Stomach smooth muscle (tissue), 2 donors: Measurements from ENCODE around the gene PROSER2.

Source experiments
- H3K27ac ChIP-seq: one replicate; pipeline ENCODE4 v1.7.0; 2013; ENCODE audit warnings: mild to moderate bottlenecking, low read length, inconsistent platforms
- H3K27me3 ChIP-seq, 2 donors: one replicate each; pipeline ENCODE4 v1.7.0; 2013; ENCODE audit warnings: low read length in 2 of 2; ENCODE audit not compliant: insufficient read depth in 2 of 2, control insufficient read depth in 1 of 2
- H3K36me3 ChIP-seq, 2 donors: one replicate each; pipeline ENCODE4 v1.7.0; 2013; ENCODE audit warnings: low read length in 2 of 2; ENCODE audit not compliant: control insufficient read depth in 2 of 2, insufficient read depth in 2 of 2
- H3K4me1 ChIP-seq: one replicate; pipeline ENCODE4 v1.7.0; 2013; ENCODE audit warnings: low read length; ENCODE audit not compliant: control insufficient read depth, insufficient read depth
- H3K4me3 ChIP-seq, 2 donors: one replicate each; pipeline ENCODE4 v1.7.0; 2013; ENCODE audit warnings: low read length in 2 of 2
- H3K9ac ChIP-seq, 2 donors: one replicate each; pipeline ENCODE4 v1.7.0; 2013; ENCODE audit warnings: low read length in 2 of 2, mild to moderate bottlenecking in 1 of 2
- H3K9me3 ChIP-seq, 2 donors: one replicate each; pipeline ENCODE4 v1.7.0; 2013; ENCODE audit warnings: low read length in 2 of 2; ENCODE audit not compliant: control insufficient read depth in 2 of 2
- donor health status: healthy.
- donor health status: Pancreatic carcinoma.

Gene PROSER2

GRCh38 chr10:11878776-11879175, 55.6 kb downstream of the PROSER2 start:
- no peaks in the 10 kb centered on the region for H3K27me3 ChIP-seq
- no peak overlapping the region for H3K9ac ChIP-seq
- H3K4me3 ChIP-seq = no peak overlapping the region
- H3K36me3 ChIP-seq = no peaks in the 10 kb centered on the region
- H3K27ac ChIP-seq = no peak overlapping the region
- H3K9me3 ChIP-seq = peaks cover 0 to 6% of the 10 kb centered on the region in 2 donors
- peaks cover 12% of the 10 kb centered on the region for H3K4me1 ChIP-seq

DNA sequence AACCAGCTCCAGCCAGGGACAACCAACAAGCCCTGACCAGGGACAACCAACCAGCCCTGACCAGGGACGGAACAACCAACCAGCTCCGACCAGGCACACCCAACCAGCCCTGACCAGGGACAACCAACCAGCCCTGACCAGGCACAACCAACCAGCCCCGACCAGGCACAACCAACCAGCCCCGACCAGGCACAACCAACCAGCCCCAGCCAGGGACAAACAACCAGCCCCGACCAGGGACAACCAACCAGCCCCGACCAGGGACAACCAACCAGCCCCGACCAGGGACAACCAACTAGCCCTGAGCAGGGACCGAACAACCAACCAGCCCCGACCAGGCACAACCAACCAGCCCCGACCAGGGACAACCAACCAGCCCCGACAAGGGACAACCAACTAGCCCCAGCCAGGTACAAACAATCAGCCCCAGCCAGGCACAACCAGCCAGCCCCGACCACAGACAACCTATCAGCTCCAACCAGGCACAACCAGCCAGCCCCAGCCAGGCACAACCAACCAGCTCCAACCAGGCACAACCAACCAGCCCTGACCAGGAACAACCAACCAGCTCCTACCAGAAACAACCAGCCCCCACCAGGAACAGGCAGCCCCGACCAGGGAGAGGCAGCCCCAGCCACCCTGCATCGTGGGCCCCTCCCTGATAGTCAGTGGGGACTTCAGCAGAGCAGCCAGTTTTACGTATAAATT, 56.4 kb downstream of the PROSER2 start:
- no peak overlapping the region for H3K4me3 ChIP-seq
- H3K36me3 ChIP-seq = no peaks in the 10 kb centered on the region
- H3K9me3 ChIP-seq = peaks cover 0 to 6% of the 10 kb centered on the region in 2 donors
- H3K27me3 ChIP-seq = no peaks in the 10 kb centered on the region
- H3K27ac ChIP-seq = no peak overlapping the region
- peaks cover 12% of the 10 kb centered on the region for H3K4me1 ChIP-seq
- H3K9ac ChIP-seq = no peak overlapping the region

DNA sequence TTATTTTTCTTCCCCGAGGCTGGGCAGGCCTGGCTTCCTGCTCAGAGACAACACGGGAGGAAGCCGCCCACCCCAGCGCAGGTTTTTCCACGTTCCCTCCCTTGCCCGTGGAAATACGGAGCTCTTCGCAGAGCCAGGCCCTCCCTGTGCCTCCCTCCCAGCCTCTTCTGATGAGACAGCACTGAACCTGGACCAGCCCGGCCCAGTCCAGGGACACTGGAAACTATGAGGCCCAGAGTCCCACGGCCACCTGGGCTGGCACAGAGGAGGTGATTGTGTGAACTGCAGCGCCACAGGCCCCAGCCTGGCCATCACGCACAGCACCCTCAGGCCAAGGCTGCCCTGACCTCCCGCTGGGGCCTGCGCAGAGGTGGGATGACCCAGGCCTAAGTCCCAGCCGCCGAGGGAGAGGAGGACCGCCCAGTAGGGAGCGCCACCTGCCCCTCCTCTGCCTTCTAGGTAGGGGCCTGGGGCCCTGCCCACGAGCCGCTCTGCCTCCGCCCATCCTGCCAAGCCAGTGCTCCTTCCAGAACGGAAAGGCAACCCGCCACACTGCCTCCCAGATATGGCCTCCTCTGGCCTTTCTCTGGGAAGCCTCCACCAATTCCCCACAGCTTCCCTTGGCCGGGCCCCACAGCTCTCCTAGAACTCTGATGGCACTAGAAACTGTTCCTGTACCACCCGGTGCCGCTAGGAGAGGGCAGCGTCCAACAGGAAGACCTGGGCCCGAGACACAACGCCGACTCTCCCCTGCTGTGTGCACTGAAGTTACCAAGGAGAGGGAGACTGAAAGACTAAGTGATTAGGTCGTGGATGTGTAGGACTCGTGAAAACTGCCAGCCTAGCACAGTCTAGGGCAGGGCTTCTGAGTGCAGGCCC, 57.2 kb downstream of the PROSER2 start:
- Histone ChIP-seq H3K9me3 (peaks cover 0 to 6% of the 10 kb centered on the region in 2 donors), H3K27me3 (no peaks in the 10 kb centered on the region), H3K4me1 (peaks cover 6% of the 10 kb centered on the region), H3K36me3 (no peaks in the 10 kb centered on the region), H3K27ac (no peak overlapping the region), H3K9ac (no peak overlapping the region), H3K4me3 (no peak overlapping the region)

DNA sequence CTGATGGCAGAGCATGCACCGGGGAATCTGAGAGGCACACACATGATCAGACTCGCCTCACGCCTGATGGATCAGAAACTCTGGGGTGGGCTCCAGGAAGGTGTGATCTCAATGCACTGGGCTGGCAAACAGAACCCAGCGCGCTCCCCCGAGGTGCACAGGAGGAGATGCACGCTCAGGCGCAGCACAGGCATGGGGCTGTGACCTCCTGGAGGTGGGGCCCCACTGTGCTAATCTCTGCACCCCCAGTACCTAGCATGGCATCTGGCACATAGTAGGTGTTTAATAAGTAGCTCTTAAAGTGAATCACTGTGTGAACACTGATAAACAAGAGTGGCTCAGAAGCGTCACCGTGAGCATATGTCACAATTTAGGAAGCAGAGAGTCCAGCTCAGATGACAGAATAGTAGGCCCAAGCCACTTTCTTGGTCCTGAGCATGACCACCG, 57.9 kb downstream of the PROSER2 start:
- H3K4me3 ChIP-seq = no peak overlapping the region
- no peak overlapping the region for H3K9ac ChIP-seq
- no peaks in the 10 kb centered on the region for H3K36me3 ChIP-seq
- no peak overlapping the region for H3K27ac ChIP-seq
- peaks cover under 1% of the 10 kb centered on the region for H3K4me1 ChIP-seq
- no peaks in the 10 kb centered on the region for H3K27me3 ChIP-seq
- H3K9me3 ChIP-seq = peaks cover 0 to 6% of the 10 kb centered on the region in 2 donors

DNA sequence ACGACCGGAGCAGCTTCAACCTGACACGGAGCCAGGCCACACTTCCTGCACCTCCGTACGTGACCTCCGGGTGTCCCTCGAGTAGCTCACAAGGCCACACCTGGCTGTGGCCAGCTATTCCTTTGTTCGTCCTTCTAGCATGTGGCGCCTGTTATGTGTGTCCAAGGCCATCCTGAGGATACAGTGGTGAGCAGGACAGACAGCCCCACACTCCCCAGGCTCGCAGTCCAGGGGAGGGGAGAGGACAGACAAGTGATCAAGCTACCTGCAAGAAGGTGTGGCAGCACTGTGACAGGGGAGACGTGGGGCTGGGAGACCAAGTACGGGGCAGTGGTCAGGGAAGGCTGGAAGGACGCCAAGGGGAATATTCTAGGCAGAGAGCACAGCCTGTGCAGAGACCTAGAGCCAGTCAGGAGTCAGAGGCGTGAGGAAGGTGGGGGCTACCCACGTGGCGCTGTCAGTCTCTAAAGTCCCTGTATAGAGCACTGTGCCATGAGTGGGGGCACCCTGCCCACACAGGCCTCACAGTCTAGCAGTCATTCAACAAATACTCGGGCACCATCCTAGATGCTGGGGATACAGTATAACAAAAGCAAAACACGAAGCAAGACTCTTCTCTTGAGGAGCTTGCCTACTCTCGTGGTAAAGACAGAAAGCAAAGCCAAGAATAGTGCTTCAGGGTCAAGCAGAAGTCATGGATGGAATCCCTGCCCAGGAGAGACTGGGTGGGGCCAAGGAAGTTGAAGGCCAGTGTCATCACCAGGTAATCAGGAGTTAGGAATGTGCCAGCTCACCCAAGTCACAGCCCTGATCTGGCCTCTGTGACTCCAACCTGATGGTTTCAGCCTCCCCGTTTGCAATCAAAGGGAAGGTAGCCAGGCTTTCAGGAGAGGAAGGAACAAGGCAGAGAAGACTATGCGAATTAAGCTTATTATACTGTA, 58.6 kb downstream of the PROSER2 start:
- Histone ChIP-seq H3K27me3 (no peaks in the 10 kb centered on the region), H3K27ac (no peak overlapping the region)

GRCh38 chr10:11882646-11883375, 59.7 kb downstream of the PROSER2 start:
- Histone ChIP-seq H3K36me3 (no peaks in the 10 kb centered on the region), H3K9me3 (peaks cover 0 to 6% of the 10 kb centered on the region in 2 donors), H3K4me3 (no peak overlapping the region), H3K9ac (no peak overlapping the region), H3K27me3 (no peaks in the 10 kb centered on the region), H3K27ac (no peak overlapping the region), H3K4me1 (no peaks in the 10 kb centered on the region)

More for the DNA sequence above, 58.6 kb downstream of the PROSER2 start:
- H3K9ac ChIP-seq = no peak overlapping the region
- H3K4me3 ChIP-seq = no peak overlapping the region
- no peaks in the 10 kb centered on the region for H3K4me1 ChIP-seq
- no peaks in the 10 kb centered on the region for H3K36me3 ChIP-seq
- peaks cover 0 to 6% of the 10 kb centered on the region in 2 donors for H3K9me3 ChIP-seq

- Histone ChIP-seq H3K36me3 (no peaks in the 10 kb centered on the region), H3K27ac (no peak overlapping the region), H3K4me1 (no peaks in the 10 kb centered on the region)
Observed at GRCh38 chr10:11884706-11885423, 61.7 kb downstream of the PROSER2 start.

GRCh38 chr10:11885437-11886137, 62.4 kb downstream of the PROSER2 start:
- no peaks in the 10 kb centered on the region for H3K4me1 ChIP-seq
- H3K27me3 ChIP-seq = no peaks in the 10 kb centered on the region
- H3K9me3 ChIP-seq = peaks cover 0 to 6% of the 10 kb centered on the region in 2 donors
- no peak overlapping the region for H3K27ac ChIP-seq
- no peak overlapping the region for H3K4me3 ChIP-seq
- no peak overlapping the region for H3K9ac ChIP-seq
- H3K36me3 ChIP-seq = no peaks in the 10 kb centered on the region

More at GRCh38 chr10:11884706-11885423, 61.7 kb downstream of the PROSER2 start:
- Histone ChIP-seq H3K9me3 (peaks cover 0 to 6% of the 10 kb centered on the region in 2 donors), H3K4me3 (no peak overlapping the region), H3K9ac (no peak overlapping the region), H3K27me3 (no peaks in the 10 kb centered on the region)

DNA sequence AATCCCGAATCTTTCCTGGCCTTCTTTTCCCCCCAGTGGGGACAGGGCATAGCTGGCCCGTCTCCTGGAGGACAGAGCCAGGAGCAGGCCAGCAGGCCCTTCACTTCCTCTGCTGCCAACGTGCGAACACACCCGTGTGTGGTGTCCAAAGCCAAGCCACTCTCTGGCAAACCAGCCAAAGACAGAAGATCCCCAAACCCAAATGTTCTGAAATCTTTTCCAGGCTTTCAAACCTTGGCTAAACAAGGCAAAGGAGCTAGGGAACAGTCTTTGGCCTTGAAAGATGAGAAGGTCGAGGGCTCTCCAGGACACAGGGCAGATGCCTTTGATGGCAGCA, 63.0 kb downstream of the PROSER2 start:
- Histone ChIP-seq H3K4me3 (no peak overlapping the region), H3K9me3 (peaks cover 0 to 6% of the 10 kb centered on the region in 2 donors), H3K27ac (no peak overlapping the region)

More for the DNA sequence above, 63.0 kb downstream of the PROSER2 start:
- Histone ChIP-seq H3K9ac (no peak overlapping the region), H3K4me1 (no peaks in the 10 kb centered on the region), H3K27me3 (no peaks in the 10 kb centered on the region), H3K36me3 (no peaks in the 10 kb centered on the region)
